Suppressor macrophage treated with lipopolysaccharide for 4 hours (primary cell): ENCODE results near the gene HMSD.
"Not testable (repeated sequence)": the region's sequence is repeated elsewhere in the genome, so short reads cannot be mapped to it uniquely, and the experiment has no call there.

ENCODE experiments used
- DNase-seq: peaks from one replicate; pipeline ENCODE4 v3.0.0-alpha.2; 2020

Gene HMSD, protein sequence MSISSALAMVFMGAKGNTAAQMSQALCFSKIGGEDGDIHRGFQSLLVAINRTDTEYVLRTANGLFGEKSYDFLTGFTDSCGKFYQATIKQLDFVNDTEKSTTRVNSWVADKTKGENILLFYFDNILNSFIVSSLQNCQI

DNA sequence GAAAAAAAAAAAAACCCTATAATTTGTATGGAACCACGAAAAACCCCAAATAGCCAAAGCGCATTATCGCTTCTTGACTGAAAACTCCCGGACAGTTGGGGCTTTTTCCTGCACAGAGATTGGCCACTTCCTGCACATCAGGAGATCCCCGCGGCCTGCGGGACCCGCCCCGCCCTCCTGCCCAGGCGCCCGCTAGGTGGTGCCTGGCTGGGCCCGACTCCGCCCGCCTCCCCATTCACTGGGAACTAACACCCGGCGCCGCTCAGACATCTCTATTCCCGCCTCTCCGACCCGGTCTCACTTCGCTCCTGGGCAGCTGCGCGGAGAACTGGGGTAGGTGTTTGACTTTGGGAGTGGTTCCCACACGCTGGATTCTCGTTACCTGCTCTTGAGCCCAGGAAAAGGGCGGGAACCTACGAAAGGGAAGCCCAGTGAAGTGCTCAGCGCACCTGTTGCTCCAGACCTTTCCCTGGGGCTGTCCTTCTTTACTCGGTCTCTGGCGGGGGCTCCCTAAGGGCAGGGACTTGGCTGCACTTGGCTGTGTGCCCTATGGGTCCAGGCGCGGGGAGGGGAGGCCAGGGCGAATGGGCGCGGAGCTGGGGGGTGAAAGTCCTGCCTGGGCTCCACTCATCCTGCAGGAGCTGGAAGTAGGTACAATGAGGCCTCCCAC lies at the start of gene HMSD:
TSS of gene HMSD (plus strand) at position 234 of the 670 bp plus-strand sequence. CDS start 4,155 bp downstream, outside the sequence.
- DNase-seq: peak; percentile 72

DNA sequence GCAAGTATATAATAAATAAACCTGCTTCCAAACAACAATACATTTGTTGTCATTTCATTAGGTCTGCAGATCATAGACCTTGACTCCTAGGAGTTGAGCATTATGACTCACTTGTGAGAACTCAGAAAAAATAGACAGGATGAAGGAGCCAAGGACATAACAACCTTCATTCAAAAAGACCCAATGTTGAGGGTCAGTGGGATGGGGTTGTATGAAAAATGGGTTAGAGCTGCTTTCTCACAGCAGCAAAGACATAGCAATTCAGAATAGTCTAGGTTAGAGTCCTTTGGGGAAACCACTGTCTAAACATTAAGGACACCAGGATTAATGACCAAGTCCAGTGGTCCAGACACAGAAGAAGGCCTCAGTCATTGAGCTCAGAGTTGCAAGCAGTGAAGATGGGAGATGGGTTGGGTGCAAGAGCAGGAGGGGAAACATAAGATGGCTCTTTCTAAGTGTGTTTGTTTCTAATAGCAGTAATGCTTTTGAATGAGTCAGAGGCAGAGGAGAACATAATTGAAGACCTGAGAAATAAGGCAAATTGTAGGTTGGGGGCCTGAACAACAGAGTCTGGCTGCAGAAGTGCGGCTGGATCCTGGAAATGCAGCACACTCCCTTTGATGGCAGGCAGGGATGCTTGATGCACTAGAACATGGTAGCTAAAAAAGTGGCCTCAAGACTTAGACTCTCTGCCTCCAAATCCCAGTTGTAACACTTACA lies 45.1 kb upstream of the HMSD start:
- DNase-seq: no peak

DNA sequence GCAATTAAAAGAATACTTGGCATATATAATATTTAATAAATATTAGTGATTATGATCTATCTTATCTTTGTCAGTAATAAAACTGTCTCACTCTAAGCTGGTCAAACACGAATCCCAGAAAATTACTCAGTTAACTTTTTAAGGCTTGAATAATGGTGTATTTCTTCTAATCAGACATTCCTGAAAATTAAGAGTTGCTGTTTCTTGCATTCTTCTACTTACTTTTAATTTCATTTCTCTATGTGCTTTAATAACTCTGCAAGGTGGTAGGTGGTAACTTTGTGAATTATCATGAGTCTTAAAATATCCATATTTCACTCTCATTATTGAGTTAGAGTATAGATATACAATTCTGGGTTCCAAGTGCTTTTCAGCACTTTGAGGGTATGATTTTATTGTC lies 44.4 kb upstream of the HMSD start:
- no peak for DNase-seq

DNA sequence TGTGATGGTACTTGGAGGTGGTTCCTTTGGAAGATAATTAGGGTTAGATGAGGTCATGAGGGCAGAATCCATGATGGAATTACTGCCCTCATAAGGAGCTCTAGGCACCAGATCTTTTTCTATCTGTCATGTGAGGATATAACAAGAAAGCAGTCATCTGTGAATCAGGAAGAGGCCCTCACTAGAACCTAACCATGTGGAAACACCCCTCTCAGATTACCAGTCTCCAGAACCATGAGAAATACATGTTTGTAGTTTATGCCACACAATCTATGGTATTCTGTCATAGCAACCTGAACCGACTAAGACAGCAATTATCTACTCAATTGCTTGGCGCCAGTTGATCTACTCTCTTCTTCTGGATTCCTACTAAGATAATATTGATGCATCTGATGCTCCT lies 43.7 kb upstream of the HMSD start:
- no peak for DNase-seq

DNA sequence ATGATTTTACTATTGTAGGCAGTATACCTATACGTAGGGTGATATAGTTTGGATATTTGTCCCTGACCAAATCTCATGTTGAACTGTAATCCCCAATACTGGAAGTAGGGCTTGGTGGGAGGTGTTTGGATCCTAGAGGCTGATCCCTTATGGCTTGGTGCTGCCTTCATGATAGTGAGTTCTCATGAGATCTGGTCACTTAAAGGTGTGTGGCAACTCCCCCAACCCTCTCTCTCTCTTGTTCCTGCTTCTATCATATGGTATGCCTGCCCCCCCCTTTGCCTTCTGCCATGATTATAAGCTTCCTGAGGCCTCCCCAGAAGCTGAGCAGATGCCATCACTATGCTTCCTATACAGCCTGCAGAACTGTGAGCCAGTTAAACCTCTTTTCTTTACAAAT lies 43.0 kb upstream of the HMSD start:
- DNase-seq: no peak

DNA sequence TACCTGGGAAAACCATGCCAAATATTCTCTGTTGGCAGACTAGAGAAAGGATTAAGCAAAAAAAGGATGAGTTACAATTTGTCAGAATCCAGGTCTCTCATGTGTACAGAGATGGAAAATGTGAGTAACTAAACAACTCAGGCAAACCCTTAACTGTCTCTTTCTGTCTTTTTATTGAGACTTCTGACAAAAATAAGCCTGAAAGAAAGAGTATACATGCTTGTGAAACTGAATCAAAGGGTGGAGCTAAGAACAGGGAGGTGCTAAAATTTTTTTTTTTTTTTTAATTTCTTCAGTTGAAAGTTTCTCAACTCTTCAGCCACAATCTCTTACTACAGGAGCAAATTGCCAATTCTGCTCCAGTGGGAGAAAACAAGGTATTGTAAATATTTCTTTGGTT lies 41.4 kb upstream of the HMSD start, which contains the start of gene SERPINB10:
TSS of gene SERPINB10 (plus strand) at position 295 of the 400 bp plus-strand sequence. CDS start 7,553 bp downstream, outside the sequence.
- DNase-seq: no peak

DNA sequence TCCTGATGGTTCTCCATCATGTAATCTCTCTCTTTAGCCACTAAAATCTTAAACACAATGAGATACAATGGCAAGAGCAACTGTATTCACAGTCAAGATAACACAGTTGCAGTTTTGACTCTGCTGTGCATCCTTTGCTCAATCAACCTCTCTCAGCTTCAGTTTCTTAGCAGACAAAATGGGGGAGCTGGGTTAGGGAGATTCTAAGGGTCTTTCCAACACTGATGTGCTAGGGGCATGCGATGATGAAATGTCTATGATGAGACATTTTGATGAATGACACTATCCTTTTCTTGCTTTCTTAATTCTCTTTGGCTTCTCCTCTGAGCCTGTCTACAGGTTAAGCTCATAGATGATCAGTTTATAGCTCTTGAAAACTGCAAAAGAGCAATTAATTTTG lies 40.2 kb upstream of the HMSD start:
- DNase-seq: peak; percentile 25

DNA sequence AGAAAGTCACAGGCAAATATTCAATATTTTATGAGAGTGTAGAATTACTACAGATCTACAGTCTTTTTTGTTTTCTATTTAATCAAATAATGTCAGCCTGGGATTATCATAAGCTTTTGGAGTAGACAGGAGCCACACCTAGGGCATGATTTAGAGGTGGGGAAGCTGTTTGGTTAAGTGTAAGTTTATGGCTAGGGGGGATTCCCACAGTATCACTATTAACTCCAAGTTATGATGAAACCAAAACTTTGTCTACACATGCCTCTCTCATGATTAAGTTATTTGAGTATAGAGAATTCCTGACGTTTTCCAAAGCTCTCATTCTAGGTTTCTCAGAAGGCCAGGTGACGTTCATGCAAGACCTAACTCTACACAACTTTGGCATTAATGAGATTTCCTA lies 39.2 kb upstream of the HMSD start:
- DNase-seq: peak; percentile 18

DNA sequence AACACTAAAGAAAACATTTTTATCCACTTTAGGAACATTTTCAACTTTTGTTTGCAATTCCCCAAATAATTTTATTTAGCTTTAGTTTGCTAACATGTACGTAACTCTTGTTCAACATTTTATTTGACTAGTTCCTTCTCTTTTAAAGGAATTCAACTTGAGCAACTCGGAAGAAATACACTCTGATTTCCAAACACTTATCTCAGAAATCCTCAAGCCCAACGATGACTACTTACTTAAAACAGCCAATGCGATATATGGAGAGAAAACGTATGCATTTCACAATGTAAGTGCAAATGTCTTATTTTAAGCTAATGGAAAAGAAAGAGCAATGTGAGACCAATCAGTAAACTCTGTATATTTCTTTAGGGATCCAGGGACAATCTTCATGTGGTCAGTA lies 31.3 kb upstream of the HMSD start:
- DNase-seq: peak; percentile 40

DNA sequence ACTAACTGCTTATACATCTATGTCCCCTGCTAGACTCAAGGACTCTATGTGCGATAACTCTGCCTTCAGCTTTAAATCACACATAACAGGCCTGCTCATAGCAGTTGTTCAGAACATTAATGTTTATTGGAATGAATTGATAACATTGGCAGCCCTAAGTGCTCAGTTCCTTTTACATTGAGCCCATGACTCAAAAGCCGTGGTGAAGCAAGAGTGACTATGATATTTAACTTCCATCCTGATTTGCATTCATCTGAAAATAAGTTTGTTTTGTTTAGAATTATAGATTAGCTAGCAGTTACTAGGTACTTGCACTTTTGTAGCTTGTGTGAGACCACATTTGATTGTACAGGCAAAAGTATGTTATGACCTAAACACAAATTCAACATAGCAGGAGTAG lies 27.1 kb upstream of the HMSD start:
- DNase-seq: peak; percentile 29

DNA sequence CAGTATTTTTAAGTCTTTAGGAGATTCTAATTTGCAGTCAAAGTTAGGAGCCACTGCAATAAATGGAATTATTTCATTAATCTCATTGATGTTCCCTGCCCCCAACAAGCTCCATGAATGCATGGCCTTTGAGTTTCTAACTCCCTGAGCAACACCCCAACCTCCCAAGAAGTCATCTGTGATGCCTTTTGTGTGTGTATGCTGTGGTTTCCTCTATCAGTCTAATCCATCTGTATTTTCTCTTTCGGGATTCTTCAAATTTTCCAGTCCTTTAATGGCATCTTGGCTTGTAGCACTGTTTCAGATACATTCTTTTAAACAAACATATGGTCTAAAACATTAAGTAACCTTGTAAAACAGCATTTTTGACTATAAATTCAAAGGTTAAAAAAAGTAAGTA lies 24.6 kb upstream of the HMSD start:
- no peak for DNase-seq

DNA sequence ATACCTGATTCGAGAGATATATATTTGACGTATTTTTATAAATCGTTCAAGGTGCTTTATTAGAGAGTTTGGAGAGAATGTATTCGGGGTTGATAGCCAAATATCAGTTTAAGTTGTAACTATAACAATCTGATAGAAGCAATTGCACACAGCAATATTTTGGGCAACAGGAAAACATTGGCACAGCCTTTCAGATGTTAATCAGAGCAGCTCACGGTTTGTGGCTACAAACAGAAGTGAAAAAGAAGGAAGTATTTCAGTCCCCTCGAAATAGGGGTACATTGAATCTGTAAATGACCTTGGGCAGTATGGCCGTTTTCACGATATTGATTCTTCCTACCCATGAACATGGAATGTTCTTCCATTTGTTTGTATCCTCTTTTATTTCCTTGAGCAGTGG lies 20.8 kb upstream of the HMSD start:
- DNase-seq: no peak

DNA sequence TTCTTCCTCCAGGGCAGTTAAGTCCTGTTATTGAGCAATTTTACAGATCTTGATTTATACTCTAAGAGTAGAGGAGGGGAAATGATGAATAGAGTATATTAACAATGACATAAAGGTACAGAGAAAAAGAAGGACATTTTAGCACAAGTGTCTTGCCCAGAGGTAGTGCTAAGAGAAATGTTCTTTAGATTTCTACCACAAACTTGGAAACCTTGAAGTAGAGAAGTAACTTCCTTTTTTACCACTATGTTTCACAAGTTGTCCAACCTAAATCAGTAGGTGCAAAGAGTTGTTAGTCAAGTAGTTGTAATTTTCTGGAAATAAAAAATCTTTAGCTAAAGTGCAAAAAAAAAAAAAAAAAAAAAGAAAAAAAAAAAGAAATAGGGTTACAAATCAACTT lies 19.7 kb upstream of the HMSD start:
- not testable (repeated sequence) for DNase-seq

DNA sequence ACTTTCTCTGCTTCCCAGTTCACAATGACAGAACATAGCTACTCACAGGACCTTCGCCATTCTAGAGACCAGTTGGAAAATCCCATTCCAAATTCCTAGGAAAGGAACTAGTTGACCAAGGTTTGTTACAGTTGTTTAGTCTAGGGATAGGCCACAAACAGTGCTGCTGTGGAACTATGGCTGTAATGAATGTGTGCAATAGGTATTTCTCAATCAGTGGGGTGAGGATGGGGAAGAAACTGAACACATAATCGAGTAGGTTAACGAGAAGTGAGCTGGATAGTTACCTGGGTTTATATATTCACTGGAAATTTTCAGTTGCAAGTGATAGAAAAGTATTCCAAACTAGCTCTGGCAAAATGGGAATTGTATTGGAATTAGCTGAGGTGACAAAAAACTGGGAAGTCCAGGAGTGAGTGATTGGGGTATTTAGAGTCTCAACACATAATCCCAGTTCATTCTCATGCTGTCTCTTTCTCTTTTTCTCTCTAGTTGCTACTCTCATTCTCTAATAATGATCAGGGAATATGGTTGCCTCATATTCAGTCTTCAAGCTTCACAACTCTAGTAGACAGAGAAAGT lies 18.2 kb upstream of the HMSD start:
- DNase-seq: no peak

DNA sequence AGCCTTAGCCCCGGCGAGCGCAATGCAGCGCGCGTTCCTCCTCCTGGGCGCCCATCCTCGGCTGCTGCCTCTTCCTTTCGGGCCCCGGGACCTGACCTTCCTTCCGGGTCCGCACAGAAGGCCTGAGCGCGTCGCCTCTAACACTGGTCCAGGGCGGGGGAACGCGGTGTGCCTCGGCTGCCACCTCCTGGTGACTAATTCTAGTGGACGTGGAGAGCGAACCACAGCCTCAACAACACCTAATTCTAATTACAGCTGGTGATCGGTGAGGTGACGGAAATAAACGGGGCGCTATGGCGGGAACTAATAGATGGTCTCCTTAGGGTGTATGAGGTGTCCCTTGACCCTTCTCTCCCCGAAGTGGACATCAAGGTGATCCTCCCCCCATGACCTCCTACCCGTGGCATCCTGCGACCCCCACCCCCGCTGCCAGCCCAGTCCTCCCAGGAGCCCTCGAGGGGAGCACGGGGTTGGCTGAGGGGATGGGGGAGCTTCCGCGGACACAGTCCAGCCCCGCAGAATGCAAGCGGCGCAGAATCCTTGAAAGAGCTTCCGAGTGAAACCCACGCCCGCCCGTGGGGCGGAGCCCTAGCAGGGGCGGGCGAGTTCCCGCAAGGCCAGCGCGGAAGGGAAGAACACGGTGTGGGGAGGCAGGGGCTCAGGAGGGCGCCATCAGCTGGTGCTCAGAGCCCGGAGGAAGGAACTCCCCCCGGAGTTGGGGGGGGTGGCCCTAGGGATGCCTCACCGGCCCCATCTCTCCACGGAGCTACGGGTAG lies 12.8 kb upstream of the HMSD start:
- peak; percentile 92 for DNase-seq

DNA sequence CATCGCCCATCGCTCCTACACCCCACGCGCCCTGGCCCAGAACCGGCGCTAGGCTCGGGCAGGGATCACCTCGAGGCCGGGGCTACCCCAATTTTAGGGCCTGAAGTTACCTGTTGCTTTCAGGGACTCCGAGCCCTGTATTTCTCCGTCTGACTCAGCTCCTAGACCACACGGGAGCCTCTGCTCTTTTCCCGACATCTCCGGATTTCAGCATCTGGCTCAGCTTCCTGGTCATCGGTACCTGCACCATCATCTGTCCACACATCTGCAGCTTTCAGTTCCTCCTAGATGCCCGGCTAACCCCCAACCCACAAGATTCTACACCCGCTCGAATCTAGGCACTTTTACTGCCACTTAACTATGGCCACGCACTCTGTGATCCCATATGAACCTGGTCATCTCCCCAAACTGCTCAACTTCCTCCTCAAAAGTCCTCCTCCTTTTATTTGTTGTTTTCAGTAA lies 12.1 kb upstream of the HMSD start:
- no peak for DNase-seq

DNA sequence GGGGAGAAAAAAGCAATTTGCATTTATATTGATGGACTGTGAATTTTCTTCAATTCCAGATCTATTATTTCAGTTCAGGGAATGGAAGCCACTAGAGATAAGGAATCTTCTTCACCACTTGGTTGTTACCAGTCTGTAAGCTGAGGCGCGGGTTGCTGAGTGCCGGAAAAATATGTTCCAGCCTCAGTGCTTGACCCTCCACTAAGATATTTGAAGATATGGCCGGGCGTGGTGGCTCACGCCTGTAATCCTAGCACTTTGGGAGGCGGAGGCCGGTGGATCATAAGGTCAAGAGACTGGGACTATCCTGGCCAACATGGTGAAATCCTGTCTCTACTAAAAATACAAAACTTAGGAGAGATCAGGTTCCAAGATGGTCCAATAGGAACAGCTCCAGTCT lies 9.1 kb upstream of the HMSD start:
- DNase-seq: no peak

DNA sequence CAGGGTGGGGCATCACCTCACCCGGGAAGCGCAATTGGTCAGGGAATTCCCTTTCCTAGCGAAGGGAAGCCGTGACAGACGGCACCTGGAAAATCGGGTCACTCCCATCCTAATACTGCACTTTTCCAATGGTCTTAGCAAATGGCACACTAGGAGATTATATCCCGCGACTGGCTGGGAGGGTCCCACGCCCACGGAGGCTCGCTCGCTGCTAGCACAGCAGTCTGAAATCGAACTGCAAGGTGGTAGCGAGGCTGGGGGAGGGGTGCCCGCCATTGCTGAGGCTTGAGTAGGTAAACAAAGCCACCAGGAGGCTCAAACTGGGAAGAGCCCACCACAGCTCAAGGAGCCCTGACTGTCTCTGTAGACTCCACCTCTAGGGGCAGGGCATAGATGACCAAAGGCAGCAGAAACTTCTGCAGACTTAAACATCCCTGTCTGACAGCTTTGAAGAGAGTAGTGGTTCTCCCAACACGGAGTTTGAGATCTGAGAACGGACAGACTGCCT lies 8.5 kb upstream of the HMSD start:
- not testable (repeated sequence) for DNase-seq

DNA sequence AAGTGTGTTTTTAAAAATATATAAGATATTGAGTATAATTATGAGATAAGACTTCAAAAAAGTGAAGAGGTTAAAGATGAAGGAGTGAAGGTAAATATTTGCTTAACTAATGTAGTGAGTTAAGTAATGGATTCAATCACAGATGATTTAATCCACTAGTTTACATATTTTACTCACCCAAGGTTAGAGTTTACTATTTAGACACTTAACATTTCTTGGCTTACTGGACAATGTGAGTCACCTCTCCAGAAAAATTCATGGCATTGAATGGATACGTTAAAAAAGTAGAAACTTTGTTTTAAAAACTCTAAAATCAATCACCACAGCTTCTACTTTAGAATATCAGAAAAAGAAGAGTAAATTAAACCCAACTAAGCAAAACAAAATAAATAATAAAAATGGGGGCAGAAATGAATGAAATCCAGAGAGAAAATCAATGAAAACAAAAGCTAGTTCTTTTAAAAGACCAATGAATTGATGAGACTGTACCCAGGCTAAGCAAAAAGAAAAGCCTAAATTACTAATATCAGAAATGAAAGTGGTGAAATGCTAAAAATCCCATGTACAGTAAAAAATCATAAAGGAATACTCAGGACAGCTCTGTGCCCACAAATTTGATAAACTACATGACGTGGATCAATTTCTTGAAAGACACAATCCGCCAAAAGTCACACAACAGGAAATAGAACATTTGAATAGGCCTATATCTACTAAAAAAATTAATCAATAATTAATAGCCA lies 1.9 kb upstream of the HMSD start:
- DNase-seq: no peak

DNA sequence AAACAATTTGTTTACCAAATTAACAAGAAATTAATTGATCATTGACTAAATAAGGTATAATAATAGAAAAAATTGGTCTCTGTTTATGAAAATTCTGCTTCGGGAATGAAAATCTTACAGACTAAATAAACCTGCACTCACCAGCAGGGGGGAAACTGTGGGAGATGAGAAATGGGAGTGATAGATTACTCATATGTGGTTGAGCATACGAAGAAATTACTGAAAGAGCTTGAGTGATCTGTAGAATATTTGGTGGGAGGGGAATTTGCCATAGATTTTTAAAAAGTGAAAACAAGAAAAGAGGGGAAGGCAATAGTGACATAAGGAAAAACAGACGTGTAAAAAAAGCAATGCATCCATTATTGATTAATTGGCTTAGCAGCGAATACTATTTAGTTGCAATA lies 2.2 kb downstream of the HMSD start:
- DNase-seq: no peak

DNA sequence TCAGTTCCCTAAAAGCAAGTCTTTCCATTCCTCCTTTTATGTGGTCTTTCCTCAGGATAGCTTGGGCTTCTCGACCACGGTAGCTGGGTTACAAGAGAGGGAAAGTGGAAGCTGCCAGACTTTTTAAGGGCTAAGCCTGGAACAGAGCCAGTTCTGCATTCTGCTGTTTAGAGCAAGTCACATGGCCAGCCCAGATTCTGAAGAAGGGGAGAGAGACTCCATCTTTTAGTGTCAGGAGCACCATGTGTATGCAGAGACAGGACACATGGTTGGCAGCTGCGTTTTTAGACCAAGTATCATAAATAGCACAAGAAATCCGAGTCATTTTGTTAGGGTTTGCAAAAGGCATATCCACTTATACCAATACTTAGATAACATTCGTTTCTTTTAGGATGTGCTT lies 4.7 kb downstream of the HMSD start:
- DNase-seq: peak; percentile 28

DNA sequence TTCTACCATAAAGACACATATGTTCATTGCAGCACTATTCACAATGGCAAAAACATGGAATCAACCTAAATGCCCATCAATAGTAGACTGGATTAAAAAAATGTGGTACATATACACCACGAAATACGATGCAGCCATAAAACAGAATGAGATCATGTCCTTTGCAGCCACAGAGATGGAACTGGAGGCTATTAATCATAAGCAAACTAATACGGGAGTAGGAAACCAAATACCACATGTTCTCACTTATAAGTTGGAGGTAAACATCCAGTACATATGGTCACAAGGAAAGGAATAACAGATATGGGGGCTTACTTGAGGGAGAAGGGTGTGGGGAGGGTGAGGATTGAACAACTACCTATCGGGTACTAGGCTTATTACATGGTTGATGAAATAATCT lies 7.7 kb downstream of the HMSD start:
- DNase-seq: no peak
